GM23338 (cell line): ENCODE data around the gene MAN1C1. TPM values are rescaled to one million over a fixed set of nuclear protein-coding genes. Genes with fewer than 3 reads are reported as not detected.
A peak's percentile ranks its signal among the peaks of the same experiment; 100 is the strongest.

Experiments used
- ATAC-seq: fragments of 200-7000 bp; cut with Tn5 transposase; 3 replicates; pipeline ENCODE4 v1.9.1; 2020
- DNase-seq: peaks from one replicate; pipeline ENCODE4 v3.0.0-alpha.2; 2015; ENCODE audit warnings: low spot score
- H2AFZ ChIP-seq: fragments of 200-600 bp; sonication (generic); 2 replicates; pipeline ENCODE4 v1.8.0; 2016; ENCODE audit warnings: antibody characterized with exemption, mild to moderate bottlenecking, moderate library complexity
- H3F3A ChIP-seq: fragments of 200-600 bp; sonication (generic); replicated peaks from 2 replicates; pipeline ENCODE4 v1.8.0; 2017; ENCODE audit warnings: antibody characterized with exemption, mixed run types, low read depth
- H3K27ac ChIP-seq: fragments of 200-600 bp; sonication (generic); 2 replicates; pipeline ENCODE4 v1.6.1; 2016; ENCODE audit warnings: low read depth
- H3K27me3 ChIP-seq: fragments of 200-600 bp; sonication (generic); 2 replicates; pipeline ENCODE4 v1.8.0; 2016; ENCODE audit warnings: mild to moderate bottlenecking, mixed run types, moderate library complexity; ENCODE audit not compliant: insufficient read depth
- H3K36me3 ChIP-seq: fragments of 200-600 bp; sonication (generic); 2 replicates; pipeline ENCODE4 v1.8.0; 2016; ENCODE audit warnings: mild to moderate bottlenecking; ENCODE audit not compliant: insufficient read depth
- H3K4me1 ChIP-seq: fragments of 200-600 bp; sonication (generic); 2 replicates; pipeline ENCODE4 v1.8.0; 2016; ENCODE audit warnings: mild to moderate bottlenecking, moderate library complexity; ENCODE audit not compliant: insufficient read depth
- H3K4me2 ChIP-seq: fragments of 200-600 bp; sonication (generic); 2 replicates; pipeline ENCODE4 v1.7.1; 2017; ENCODE audit warnings: mixed run types
- H3K4me3 ChIP-seq: fragments of 200-600 bp; sonication (generic); 2 replicates; pipeline ENCODE4 v1.6.1; 2016; ENCODE audit warnings: mixed run types
- H3K79me2 ChIP-seq: fragments of 200-600 bp; sonication (generic); replicated peaks from 2 replicates; pipeline ENCODE4 v1.8.0; 2017; ENCODE audit warnings: mild to moderate bottlenecking; ENCODE audit not compliant: insufficient read depth
- H3K9me2 ChIP-seq: fragments of 200-600 bp; sonication (generic); 2 replicates; pipeline ENCODE4 v1.8.0; 2017; ENCODE audit not compliant: insufficient read depth
- H4K20me1 ChIP-seq: fragments of 200-600 bp; sonication (generic); replicated peaks from 2 replicates; pipeline ENCODE4 v1.8.0; 2017; ENCODE audit warnings: mild to moderate bottlenecking; ENCODE audit not compliant: insufficient read depth
- H3K27ac Mint-ChIP-seq: 2 replicates; pipeline ENCODE4 v1.8.0; 2020; ENCODE audit warnings: inconsistent platforms, mild to moderate bottlenecking, moderate library complexity, mixed read lengths
- H3K27me3 Mint-ChIP-seq: 3 replicates; pipeline ENCODE4 v1.8.0; 2022; ENCODE audit warnings: low read depth, mild to moderate bottlenecking, moderate library complexity, mixed read lengths, inconsistent platforms; ENCODE audit not compliant: insufficient read depth, poor library complexity
- H3K36me3 Mint-ChIP-seq: 3 replicates; pipeline ENCODE4 v1.8.0; 2021; ENCODE audit warnings: low read depth, mild to moderate bottlenecking, inconsistent platforms, moderate library complexity, mixed read lengths
- H3K4me1 Mint-ChIP-seq: 3 replicates; pipeline ENCODE4 v1.8.0; 2020; ENCODE audit warnings: mild to moderate bottlenecking, inconsistent platforms, mixed read lengths
- H3K4me3 Mint-ChIP-seq: 3 replicates; pipeline ENCODE4 v1.8.0; 2021; ENCODE audit warnings: moderate library complexity, mild to moderate bottlenecking, inconsistent platforms, mixed read lengths
- H3K9me3 Mint-ChIP-seq: 3 replicates; pipeline ENCODE4 v1.8.0; 2020; ENCODE audit warnings: moderate library complexity, mild to moderate bottlenecking, inconsistent platforms, mixed read lengths
- CTCF ChIP-seq, 2 experiments: fragments of 200-600 bp in 1 of 2; sonication (generic) in 1 of 2; conservative IDR thresholded peaks; 2 replicates each; pipeline versions ENCODE4 v1.5.1 to v1.6.1; 2016 to 2017; ENCODE audit warnings: antibody characterized with exemption in 2 of 2, low read depth in 2 of 2, mild to moderate bottlenecking in 2 of 2, moderate library complexity in 1 of 2
- ETS1 ChIP-seq: IDR thresholded peaks from 2 replicates; pipeline ENCODE4 v1.6.1; 2016; ENCODE audit warnings: antibody characterized with exemption
- EZH2 ChIP-seq: fragments of 200-600 bp; sonication (generic); IDR thresholded peaks from one replicate; pipeline ENCODE4 v1.8.0; 2017; ENCODE audit warnings: antibody characterized with exemption, mild to moderate bottlenecking, low read depth; ENCODE audit not compliant: unreplicated experiment
- EZH2phosphoT487 ChIP-seq: fragments of 200-600 bp; sonication (generic); IDR thresholded peaks from one replicate; pipeline ENCODE4 v1.8.1; 2018; ENCODE audit warnings: antibody characterized with exemption; ENCODE audit not compliant: unreplicated experiment
- JUNB ChIP-seq: IDR thresholded peaks from one replicate; pipeline ENCODE4 v1.6.1; 2016; ENCODE audit warnings: antibody characterized with exemption; ENCODE audit not compliant: unreplicated experiment
- NANOG ChIP-seq: IDR thresholded peaks from 2 replicates; pipeline ENCODE4 v1.6.1; 2016; ENCODE audit warnings: antibody characterized with exemption, borderline replicate concordance
- POLR2AphosphoS5 ChIP-seq: IDR thresholded peaks from 2 replicates; pipeline ENCODE4 v1.6.1; 2016; ENCODE audit warnings: antibody characterized with exemption, low read depth
- REST ChIP-seq: IDR thresholded peaks from one replicate; pipeline ENCODE4 v1.6.1; 2018; ENCODE audit warnings: antibody characterized with exemption; ENCODE audit not compliant: unreplicated experiment
- ZNF331 ChIP-seq: fragments of 250-450 bp; sonication (Bioruptor Pico); IDR thresholded peaks from 2 replicates; pipeline ENCODE4 v1.5.0; 2020; ENCODE audit warnings: low read depth, mild to moderate bottlenecking, moderate library complexity
- ZNF462 ChIP-seq: fragments of 250-450 bp; sonication (Bioruptor Pico); IDR thresholded peaks from 2 replicates; pipeline ENCODE4 v1.5.0; 2020; ENCODE audit warnings: mild to moderate bottlenecking, moderate library complexity
- polyA plus RNA-seq: library from polyadenylated mRNA; unstranded; fragments of >200 nt; fragmentation: Nextera tagmentation; extraction: Ambion mirVana; gene quantifications from 2 replicates; pipeline ENCODE4 v1.2.1, GENCODE V29; 2016
- total RNA-seq: library from RNA; depleted of rRNA; stranded (reverse); fragments of >200 nt; shearing (Covaris generic); gene quantifications from 2 replicates; pipeline ENCODE4 v1.2.3, GENCODE V29; 2014

MAN1C1 gene
- total and polyA plus RNA-seq, 2 experiments from 2014 or later = 5.4 to 13.6 TPM

GRCh38 chr1:25799352-25799934 lies 182.9 kb downstream of the MAN1C1 start (continued):
- no peak for TF ChIP-seq REST
- no peak for TF ChIP-seq EZH2
- no peak for TF ChIP-seq POLR2AphosphoS5
- no peak for TF ChIP-seq ETS1
- TF ChIP-seq NANOG = no peak
- TF ChIP-seq EZH2phosphoT487 = no peak
- no peak for TF ChIP-seq JUNB
- no peak for TF ChIP-seq CTCF (conservative IDR thresholded peaks at IDR 0.05; ENCODE audit: low read depth in 2 of 2)

GRCh38 chr1:25799935-25800702 lies 183.5 kb downstream of the MAN1C1 start, which contains the start of gene SELENON:
SELENON (plus strand) TSS chr1:25800193; CDS start chr1:25800231, 38 bp downstream.
- Mint-ChIP-seq H3K4me1 (peaks cover 39% of the 10 kb centered on the region), H3K9me3 (no peaks in the 10 kb centered on the region), H3K27me3 (peaks cover 15% of the 10 kb centered on the region), H3K4me3 (peak within 1 kb of the TSS; percentile 85), H3K27ac (peak within 1 kb of the TSS; percentile 65; the same call in 1 of the 2 replicates), H3K36me3 (peaks cover 6% of the 10 kb centered on the region; the same call in 1 of the 3 replicates)
- peak; percentile 91 for DNase-seq
- Histone ChIP-seq H3K79me2 (peaks cover 7% of the 10 kb centered on the region; the same call in 1 of the 2 replicates), H3K4me1 (peaks cover 8% of the 10 kb centered on the region), H3K27ac (no peak within 1 kb of the TSS), H3K27me3 (no peaks in the 10 kb centered on the region), H3K4me2 (peak within 1 kb of the TSS; percentile 94), H3K4me3 (peak within 1 kb of the TSS; percentile 72), H3F3A (peaks cover 8% of the 10 kb centered on the region; the same call in 1 of the 2 replicates), H4K20me1 (peaks cover 3% of the 10 kb centered on the region; the same call in 1 of the 2 replicates), H3K36me3 (no peaks in the 10 kb centered on the region), H2AFZ (peak within 1 kb of the TSS; percentile 98), H3K9me2 (no peaks in the 10 kb centered on the region)
- ATAC-seq = peak; percentile 59
- TF ChIP-seq ZNF331 (CRISPR knock-in tag) (no peak), EZH2phosphoT487 (no peak), EZH2 (no peak), ZNF462 (no peak)
